IPS-18a (cell line): Measurements from ENCODE around the gene TNC.

Experiments used
- H3K27ac ChIP-seq: one replicate; pipeline ENCODE4 v1.5.1; 2013; ENCODE audit warnings: low read length
- H3K27me3 ChIP-seq: one replicate; pipeline ENCODE4 v1.6.1; 2013; ENCODE audit warnings: mild to moderate bottlenecking, low read length; ENCODE audit not compliant: control insufficient read depth, insufficient read depth
- H3K36me3 ChIP-seq: one replicate; pipeline ENCODE4 v1.6.1; 2013; ENCODE audit warnings: low read depth, low read length; ENCODE audit not compliant: control insufficient read depth
- H3K4me1 ChIP-seq: one replicate; pipeline ENCODE4 v1.6.1; 2013; ENCODE audit warnings: low read depth, low read length; ENCODE audit not compliant: control insufficient read depth
- H3K4me3 ChIP-seq: one replicate; pipeline ENCODE4 v1.5.1; 2013; ENCODE audit warnings: low read length
- H3K9ac ChIP-seq: one replicate; pipeline ENCODE4 v1.6.1; 2013; ENCODE audit warnings: mild to moderate bottlenecking, low read length, moderate library complexity
- H3K9me3 ChIP-seq: one replicate; pipeline ENCODE4 v1.6.1; 2013; ENCODE audit warnings: low read depth, low read length; ENCODE audit not compliant: control insufficient read depth

TNC gene

DNA sequence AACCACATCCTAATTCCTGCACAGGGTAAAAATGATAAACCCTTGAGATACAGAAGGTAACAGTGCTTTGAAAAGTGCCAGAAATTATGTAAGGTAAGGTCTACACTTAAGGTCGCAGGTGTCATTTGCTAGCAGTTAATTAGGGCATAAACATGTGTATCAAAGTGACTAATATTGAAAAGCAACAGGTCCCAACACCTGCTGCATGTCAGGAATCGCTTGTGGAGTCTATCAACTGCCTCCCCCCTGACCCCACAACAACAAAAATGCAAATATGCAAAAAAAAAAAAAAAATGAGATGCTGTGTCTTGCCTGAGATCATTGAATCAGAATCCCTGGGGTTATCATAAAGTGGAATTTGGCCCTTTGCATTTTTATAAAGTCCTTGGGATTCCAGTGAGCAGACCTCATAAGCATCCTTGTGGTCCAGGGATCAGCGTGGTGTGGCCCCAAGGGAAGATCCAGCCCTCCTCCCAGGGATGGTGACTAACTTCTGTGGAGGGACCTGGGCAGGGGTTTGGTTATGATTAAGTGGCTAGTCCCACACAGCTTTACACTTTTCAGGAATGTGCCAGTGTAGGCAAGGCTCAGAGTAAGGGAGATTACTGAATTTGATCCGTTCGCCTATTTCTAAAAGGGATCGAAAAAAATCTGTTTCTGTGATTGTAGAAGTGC is 95.1 kb downstream of the TNC start:
- Histone ChIP-seq H3K27ac (no peak overlapping the region), H3K9ac (no peak overlapping the region), H3K36me3 (no peaks in the 10 kb centered on the region), H3K4me1 (no peaks in the 10 kb centered on the region), H3K9me3 (no peaks in the 10 kb centered on the region), H3K27me3 (no peaks in the 10 kb centered on the region), H3K4me3 (no peak overlapping the region)

DNA sequence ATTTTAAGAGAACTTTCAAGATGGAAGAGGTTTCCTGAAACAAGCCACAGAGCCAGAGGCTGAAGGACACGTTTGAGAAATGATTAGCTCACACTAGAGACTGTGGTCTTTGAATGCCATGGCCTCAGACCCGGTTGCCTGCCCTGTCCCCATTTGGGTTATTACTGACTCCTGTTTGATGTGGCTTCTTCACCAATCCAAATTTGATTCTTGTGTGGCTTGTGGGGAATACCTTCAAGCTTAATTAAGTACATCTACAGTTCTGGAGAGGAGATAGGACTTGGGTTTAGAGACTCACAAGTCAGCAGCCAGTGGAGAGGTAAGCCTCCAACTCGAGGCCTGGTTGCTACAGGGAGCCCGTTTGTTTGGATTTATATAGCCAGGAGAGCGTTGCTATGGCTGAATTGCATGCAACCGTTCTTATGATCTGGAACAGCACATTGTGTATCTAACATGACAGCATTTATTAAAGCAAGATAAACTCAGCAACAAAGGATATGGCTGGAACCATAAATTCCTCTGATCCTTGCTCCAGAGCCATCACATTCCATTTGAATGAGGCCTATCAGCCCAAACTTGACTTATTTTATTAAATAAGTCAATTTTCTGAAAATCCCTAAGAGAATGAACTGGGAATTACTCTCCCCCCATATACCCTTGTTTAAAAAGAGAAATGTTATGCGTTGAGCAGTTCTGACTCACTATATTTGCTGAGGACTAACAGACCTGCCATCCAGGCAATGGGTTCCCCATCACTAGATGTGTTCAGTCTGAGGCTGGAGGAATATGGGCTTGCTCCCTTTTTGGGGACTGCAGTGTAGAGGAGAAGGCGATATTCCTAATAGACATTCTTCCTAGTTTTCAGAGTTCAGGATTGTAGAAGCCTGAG is 99.2 kb downstream of the TNC start:
- Histone ChIP-seq H3K27ac (no peak overlapping the region), H3K9me3 (no peaks in the 10 kb centered on the region), H3K9ac (no peak overlapping the region), H3K4me1 (no peaks in the 10 kb centered on the region), H3K36me3 (no peaks in the 10 kb centered on the region), H3K27me3 (no peaks in the 10 kb centered on the region), H3K4me3 (no peak overlapping the region)

GRCh38 chr9:115016344-115016743 is 101.6 kb downstream of the TNC start:
- no peaks in the 10 kb centered on the region for H3K36me3 ChIP-seq
- no peak overlapping the region for H3K4me3 ChIP-seq
- H3K4me1 ChIP-seq: no peaks in the 10 kb centered on the region
- H3K27me3 ChIP-seq: no peaks in the 10 kb centered on the region
- H3K9me3 ChIP-seq: no peaks in the 10 kb centered on the region
- no peak overlapping the region for H3K27ac ChIP-seq
- no peak overlapping the region for H3K9ac ChIP-seq

DNA sequence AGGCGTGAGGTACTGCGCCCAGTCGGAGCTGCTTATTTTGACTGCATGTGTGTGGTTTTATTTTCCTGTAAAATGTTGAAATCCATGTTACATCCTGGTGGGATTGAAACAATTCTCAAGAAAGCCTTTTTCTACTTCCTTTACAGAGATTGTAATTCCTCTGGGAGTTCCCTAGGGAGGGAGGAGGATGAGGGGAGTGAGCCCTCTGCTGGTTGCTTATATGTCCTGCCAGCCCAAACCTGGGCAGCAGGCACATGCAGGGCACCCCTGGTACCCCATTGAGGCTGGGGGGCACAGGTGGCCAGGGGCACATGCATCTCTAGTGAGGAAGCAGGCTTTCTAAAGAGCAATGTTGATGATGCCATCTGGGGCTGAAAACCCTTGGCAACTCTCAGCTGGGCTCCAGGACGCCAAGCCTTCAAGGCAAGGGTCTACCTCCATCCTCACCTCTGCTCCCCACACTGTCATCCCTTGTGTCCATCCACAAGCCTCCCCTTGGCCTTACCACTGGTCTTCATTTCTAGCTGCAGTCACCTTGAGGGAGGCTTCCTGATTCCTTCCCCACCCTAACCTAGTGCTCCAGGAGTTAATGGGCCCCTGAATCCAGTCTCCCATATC is 102.8 kb downstream of the TNC start:
- Histone ChIP-seq H3K9me3 (no peaks in the 10 kb centered on the region), H3K4me3 (no peak overlapping the region), H3K36me3 (no peaks in the 10 kb centered on the region), H3K9ac (no peak overlapping the region), H3K27ac (no peak overlapping the region), H3K4me1 (no peaks in the 10 kb centered on the region), H3K27me3 (peaks cover 4% of the 10 kb centered on the region)

DNA sequence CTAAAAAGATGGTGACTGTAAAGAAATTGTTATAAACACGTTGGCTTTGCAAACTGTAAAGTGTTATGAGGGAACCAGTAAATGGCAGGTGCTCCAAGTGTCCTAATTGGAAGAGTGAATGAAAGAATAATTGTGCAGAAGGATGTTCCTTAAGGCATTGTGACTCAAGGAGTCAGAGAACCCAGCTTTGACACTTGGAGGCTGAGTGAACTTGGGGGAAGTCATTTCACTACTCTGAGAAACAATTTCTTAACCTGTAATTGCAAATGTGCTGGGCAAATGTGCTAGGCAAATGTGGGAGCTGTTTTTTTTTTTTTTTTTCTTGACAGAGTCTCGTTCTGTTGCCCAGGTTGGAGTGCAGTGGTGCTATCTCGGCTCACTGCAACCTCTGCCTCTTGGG is 103.5 kb downstream of the TNC start:
- Histone ChIP-seq H3K9me3 (no peaks in the 10 kb centered on the region), H3K4me1 (no peaks in the 10 kb centered on the region), H3K4me3 (no peak overlapping the region), H3K36me3 (no peaks in the 10 kb centered on the region), H3K27me3 (peaks cover 4% of the 10 kb centered on the region), H3K9ac (no peak overlapping the region), H3K27ac (no peak overlapping the region)

DNA sequence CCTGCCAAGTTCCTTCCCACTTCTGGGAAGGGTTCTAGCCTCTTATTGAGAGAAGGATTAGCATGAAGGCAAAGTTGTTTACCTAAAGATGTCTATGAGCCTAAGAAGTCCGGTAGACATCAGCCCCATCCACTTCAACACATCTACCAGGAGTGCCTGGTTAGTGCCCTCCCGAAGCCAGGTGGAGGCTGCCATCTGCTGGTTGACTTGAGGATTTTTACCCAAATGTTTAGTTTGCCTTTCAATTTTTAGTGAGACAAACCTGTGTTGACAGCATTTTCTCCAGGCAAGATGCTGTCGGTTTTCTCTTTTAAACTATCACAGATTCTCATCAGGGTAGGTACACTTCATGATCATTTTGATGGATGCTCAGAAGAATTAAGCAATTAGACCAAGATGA is 104.0 kb downstream of the TNC start:
- H3K27ac ChIP-seq: no peak overlapping the region
- H3K9me3 ChIP-seq: no peaks in the 10 kb centered on the region
- peaks cover 4% of the 10 kb centered on the region for H3K27me3 ChIP-seq
- H3K36me3 ChIP-seq: no peaks in the 10 kb centered on the region
- no peak overlapping the region for H3K9ac ChIP-seq
- no peak overlapping the region for H3K4me3 ChIP-seq
- H3K4me1 ChIP-seq: no peaks in the 10 kb centered on the region

- H3K36me3 ChIP-seq: no peaks in the 10 kb centered on the region
- peaks cover 4% of the 10 kb centered on the region for H3K27me3 ChIP-seq
- no peak overlapping the region for H3K9ac ChIP-seq
- H3K27ac ChIP-seq: no peak overlapping the region
- no peak overlapping the region for H3K4me3 ChIP-seq
- no peaks in the 10 kb centered on the region for H3K9me3 ChIP-seq
- no peaks in the 10 kb centered on the region for H3K4me1 ChIP-seq
These were observed 105.5 kb downstream of the TNC start for GRCh38 chr9:115012486-115012885.

- Histone ChIP-seq H3K4me3 (no peak overlapping the region), H3K36me3 (no peaks in the 10 kb centered on the region), H3K27ac (no peak overlapping the region), H3K9ac (no peak overlapping the region), H3K9me3 (no peaks in the 10 kb centered on the region), H3K27me3 (peaks cover 4% of the 10 kb centered on the region), H3K4me1 (no peaks in the 10 kb centered on the region)
These were observed 107.1 kb downstream of the TNC start for GRCh38 chr9:115010874-115011273.

DNA sequence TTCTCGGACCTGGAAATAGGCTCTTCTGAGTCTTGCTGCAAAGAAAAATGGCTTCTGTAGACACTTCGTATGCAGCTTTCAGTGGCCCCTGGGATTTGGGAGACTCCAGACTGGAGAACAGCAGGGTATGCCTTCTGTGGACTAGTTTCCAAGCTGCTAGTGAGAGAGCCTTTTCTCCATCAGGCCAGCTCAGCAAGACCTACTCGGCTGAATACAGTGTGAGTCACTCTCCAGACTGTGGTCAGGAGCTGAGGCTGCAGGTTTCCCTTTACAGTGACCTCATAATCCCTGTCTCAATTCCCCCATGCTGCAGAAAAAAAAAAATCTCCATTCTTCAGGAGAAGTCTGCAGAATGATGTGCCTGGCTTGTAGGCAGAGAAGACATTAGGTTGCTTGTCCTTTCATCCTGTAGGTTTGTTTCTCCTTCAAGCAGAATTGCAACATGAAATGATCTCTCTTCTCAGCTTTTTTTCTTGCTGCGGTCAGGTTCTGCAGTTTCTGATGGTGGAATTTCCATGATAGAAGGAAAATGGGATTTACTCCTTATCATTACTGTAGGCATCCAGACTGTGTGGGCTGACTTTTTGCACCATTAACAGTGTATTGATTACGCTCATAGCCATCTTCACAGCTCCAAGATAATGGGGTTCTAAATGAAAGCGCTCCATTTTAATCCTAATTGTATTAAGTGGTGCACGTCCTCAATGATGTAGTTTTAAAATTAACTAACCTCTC is 109.3 kb downstream of the TNC start:
- Histone ChIP-seq H3K9me3 (no peaks in the 10 kb centered on the region), H3K27me3 (peaks cover 4% of the 10 kb centered on the region), H3K4me1 (no peaks in the 10 kb centered on the region), H3K27ac (no peak overlapping the region), H3K4me3 (no peak overlapping the region), H3K36me3 (no peaks in the 10 kb centered on the region), H3K9ac (no peak overlapping the region)

DNA sequence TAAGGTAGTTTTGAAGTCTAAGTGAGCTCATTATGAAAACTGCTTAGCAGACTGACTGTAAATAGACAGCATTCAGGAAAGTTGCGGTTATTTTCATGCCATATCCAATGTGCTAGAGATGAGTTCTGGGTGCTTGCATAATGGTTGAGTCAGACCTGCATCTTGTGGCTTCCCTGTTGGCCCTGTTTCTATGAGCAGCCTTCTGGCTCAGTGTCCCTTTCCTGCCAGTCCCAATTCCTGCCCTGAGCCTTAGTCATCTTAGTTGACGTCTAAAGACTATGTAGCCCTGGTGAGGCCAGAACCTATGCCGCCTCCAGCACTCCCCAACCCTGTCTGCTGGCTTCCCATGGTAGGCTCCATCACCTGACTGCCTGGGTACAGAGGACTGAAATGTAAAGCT is 111.3 kb downstream of the TNC start:
- Histone ChIP-seq H3K4me1 (no peaks in the 10 kb centered on the region), H3K27me3 (peaks cover 4% of the 10 kb centered on the region), H3K36me3 (no peaks in the 10 kb centered on the region), H3K27ac (no peak overlapping the region), H3K9ac (no peak overlapping the region), H3K4me3 (no peak overlapping the region), H3K9me3 (no peaks in the 10 kb centered on the region)

DNA sequence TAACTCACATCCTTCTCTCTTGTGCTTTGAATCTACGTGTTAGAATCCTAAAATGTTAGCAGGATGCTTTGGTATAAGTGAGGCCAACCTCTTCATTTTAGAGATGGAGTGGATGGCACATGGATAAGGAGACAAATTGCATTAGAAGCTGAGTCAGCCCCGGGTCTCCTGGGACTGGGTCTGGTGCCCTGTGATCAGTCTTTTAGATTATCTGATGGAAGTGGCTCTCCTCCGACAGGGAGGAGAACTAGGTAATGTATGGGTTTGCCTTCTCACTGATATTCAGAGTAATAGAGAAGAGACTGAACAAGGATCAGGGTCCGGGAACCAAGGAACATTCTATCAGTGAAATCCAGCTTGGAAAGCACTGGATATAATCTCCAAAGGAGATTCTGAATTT is 112.6 kb downstream of the TNC start:
- Histone ChIP-seq H3K9me3 (no peaks in the 10 kb centered on the region), H3K27me3 (no peaks in the 10 kb centered on the region), H3K27ac (no peak overlapping the region), H3K9ac (no peak overlapping the region), H3K4me1 (no peaks in the 10 kb centered on the region), H3K4me3 (no peak overlapping the region), H3K36me3 (no peaks in the 10 kb centered on the region)
